NCI-H82 (cell line): ENCODE results near the gene PARG.
"Not testable (repeated sequence)": the region's sequence is repeated elsewhere in the genome, so short reads cannot be mapped to it uniquely, and the experiment has no call there.

ENCODE experiments used
- DNase-seq: peaks from one replicate; lab custom pipeline; 2025; lab: John Stamatoyannopoulos, UW

PARG gene

GRCh38 chr10:49827297-49827696 lies 114.5 kb downstream of the PARG start:
- no peak for DNase-seq

GRCh38 chr10:49819234-49819958 lies 122.4 kb downstream of the PARG start:
- DNase-seq, result no peak

GRCh38 chr10:49817845-49818244 lies 124.0 kb downstream of the PARG start:
- no peak for DNase-seq

GRCh38 chr10:49803988-49804387 lies 137.8 kb downstream of the PARG start:
- DNase-seq, result no peak

- DNase-seq, result no peak
Observed at GRCh38 chr10:49798275-49798674, 143.6 kb downstream of the PARG start.

- DNase-seq, result no peak
Observed at GRCh38 chr10:49791100-49791499, 150.7 kb downstream of the PARG start.

- DNase-seq, result no peak
Observed at GRCh38 chr10:49784681-49785080, 157.1 kb downstream of the PARG start.

GRCh38 chr10:49783645-49784044 lies 158.2 kb downstream of the PARG start:
- DNase-seq, result peak; percentile 4

- DNase-seq, result no peak
Observed at GRCh38 chr10:49781247-49781646, 160.6 kb downstream of the PARG start.

- DNase-seq, result no peak
Observed at GRCh38 chr10:49778197-49778596, 163.6 kb downstream of the PARG start.

GRCh38 chr10:49776851-49777250 lies 165.0 kb downstream of the PARG start:
- DNase-seq, result no peak

- no peak for DNase-seq
Observed at GRCh38 chr10:49775014-49775413, 166.8 kb downstream of the PARG start.

- not testable (repeated sequence) for DNase-seq
Observed at GRCh38 chr10:49772944-49773343, 168.9 kb downstream of the PARG start.

GRCh38 chr10:49771046-49771445 lies 170.8 kb downstream of the PARG start:
- not testable (repeated sequence) for DNase-seq

GRCh38 chr10:49769692-49770091 lies 172.1 kb downstream of the PARG start:
- DNase-seq, result no peak

GRCh38 chr10:49768731-49769130 lies 173.1 kb downstream of the PARG start:
- no peak for DNase-seq

- DNase-seq, result no peak
Observed at GRCh38 chr10:49768329-49768728, 173.5 kb downstream of the PARG start.
